Smooth muscle cell (in vitro differentiated cells): Measurements from ENCODE around the gene CIRBP. TPM values are rescaled to one million over a fixed set of nuclear protein-coding genes. Genes with fewer than 3 reads are reported as not detected.
"Not testable (repeated sequence)": the region's sequence is repeated elsewhere in the genome, so short reads cannot be mapped to it uniquely, and the experiment has no call there.

Source experiments
- DNase-seq: peaks from one replicate; lab custom pipeline; 2025; ENCODE audit not compliant: unreplicated experiment; lab: John Stamatoyannopoulos, UW
- H2AFZ ChIP-seq: fragments of 200-600 bp; sonication (generic); 2 replicates; pipeline ENCODE4 v1.6.0; 2016; ENCODE audit warnings: antibody characterized with exemption, low read depth, mild to moderate bottlenecking
- H3F3A ChIP-seq: fragments of 200-600 bp; sonication (generic); 2 replicates; pipeline ENCODE4 v1.6.0; 2017; ENCODE audit warnings: antibody characterized with exemption, low read depth
- H3K27ac ChIP-seq: fragments of 200-600 bp; sonication (generic); 2 replicates; pipeline ENCODE4 v1.5.1; 2016; ENCODE audit warnings: low read depth, mild to moderate bottlenecking
- H3K27me3 ChIP-seq: fragments of 200-600 bp; sonication (generic); 2 replicates; pipeline ENCODE4 v1.6.1; 2016; ENCODE audit warnings: low read depth, mild to moderate bottlenecking
- H3K36me3 ChIP-seq: fragments of 200-600 bp; sonication (generic); 2 replicates; pipeline ENCODE4 v1.5.1; 2016; ENCODE audit warnings: low read depth
- H3K4me1 ChIP-seq: fragments of 200-600 bp; sonication (generic); 2 replicates; pipeline ENCODE4 v1.5.1; 2016; ENCODE audit warnings: low read depth
- H3K4me2 ChIP-seq: fragments of 200-600 bp; sonication (generic); 2 replicates; pipeline ENCODE4 v1.6.0; 2016; ENCODE audit warnings: mild to moderate bottlenecking
- H3K4me3 ChIP-seq: fragments of 200-600 bp; sonication (generic); 2 replicates; pipeline ENCODE4 v1.5.1; 2016; ENCODE audit warnings: mild to moderate bottlenecking
- H3K79me2 ChIP-seq: fragments of 200-600 bp; sonication (generic); 2 replicates; pipeline ENCODE4 v1.6.0; 2016; ENCODE audit warnings: low read depth, mild to moderate bottlenecking
- H3K9ac ChIP-seq: fragments of 200-600 bp; sonication (generic); 2 replicates; pipeline ENCODE4 v1.6.0; 2016; ENCODE audit warnings: low read depth
- H3K9me3 ChIP-seq: fragments of 200-600 bp; sonication (generic); replicated peaks from 2 replicates; pipeline ENCODE4 v1.5.1; 2016; ENCODE audit warnings: low read depth
- H4K20me1 ChIP-seq: fragments of 200-600 bp; sonication (generic); 2 replicates; pipeline ENCODE4 v1.6.0; 2016; ENCODE audit warnings: low read depth
- WGBS: methylation state at CpG from one replicate; pipeline ENCODE4 v1.1.7; 2016; ENCODE audit warnings: low lambda C conversion rate; 5-methylcytosine and 5-hydroxymethylcytosine counted together
- polyA plus RNA-seq: library from polyadenylated mRNA; unstranded; fragments of >200 nt; fragmentation: Nextera tagmentation; extraction: Ambion mirVana; gene quantifications from 2 replicates; pipeline ENCODE4 v1.2.1, GENCODE V29; 2016
- total RNA-seq: library from RNA; depleted of rRNA; stranded (reverse); fragments of >200 nt; gene quantifications from 2 replicates; pipeline ENCODE4 v1.2.3, GENCODE V29; 2014
- TF ChIP-seq, protein P1 (sequence below): fragments of 200-600 bp; sonication (generic); IDR thresholded peaks from 2 replicates; pipeline ENCODE4 v1.5.1; 2017; ENCODE audit warnings: borderline replicate concordance, mild to moderate bottlenecking, antibody characterized with exemption; ENCODE audit not compliant: insufficient read depth, poor library complexity, severe bottlenecking

Gene CIRBP
- total and polyA plus RNA-seq, 2 experiments from 2014 or later: 122 to 215 TPM

DNA sequence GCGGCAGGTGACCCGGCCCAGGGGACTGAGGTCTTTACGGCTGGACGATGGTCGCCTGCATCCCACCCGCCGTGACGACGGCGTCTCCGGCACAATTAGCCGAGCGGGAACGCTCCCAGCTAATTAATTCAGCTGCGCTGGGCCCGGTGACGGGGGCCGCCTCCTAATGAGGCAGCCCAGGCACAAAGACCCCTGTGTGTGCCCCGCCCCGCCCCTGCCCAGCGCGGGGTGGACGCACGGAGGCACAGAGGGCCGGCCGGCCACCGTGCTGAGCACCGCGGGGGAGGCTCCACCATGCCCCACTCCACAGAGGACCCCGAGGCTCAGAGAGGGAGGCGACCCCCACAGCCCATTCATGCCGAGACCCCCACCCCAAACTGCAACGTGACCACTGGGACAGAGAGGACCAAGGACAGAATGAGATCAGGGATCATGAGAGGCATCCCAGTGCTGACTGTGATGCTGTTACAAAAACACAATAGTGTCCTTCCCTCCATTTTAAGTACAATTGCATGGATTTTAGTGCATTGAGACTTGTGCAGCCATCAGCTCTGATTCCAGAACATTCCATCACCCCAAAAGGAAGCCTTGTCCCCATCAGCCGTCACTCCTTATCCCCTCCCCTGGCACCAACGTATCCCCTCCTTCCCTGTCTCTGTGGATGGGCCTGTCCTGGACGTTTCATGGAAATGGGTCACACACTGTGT, 33.6 kb downstream of the CIRBP start:
- TF ChIP-seq, protein P1, sequence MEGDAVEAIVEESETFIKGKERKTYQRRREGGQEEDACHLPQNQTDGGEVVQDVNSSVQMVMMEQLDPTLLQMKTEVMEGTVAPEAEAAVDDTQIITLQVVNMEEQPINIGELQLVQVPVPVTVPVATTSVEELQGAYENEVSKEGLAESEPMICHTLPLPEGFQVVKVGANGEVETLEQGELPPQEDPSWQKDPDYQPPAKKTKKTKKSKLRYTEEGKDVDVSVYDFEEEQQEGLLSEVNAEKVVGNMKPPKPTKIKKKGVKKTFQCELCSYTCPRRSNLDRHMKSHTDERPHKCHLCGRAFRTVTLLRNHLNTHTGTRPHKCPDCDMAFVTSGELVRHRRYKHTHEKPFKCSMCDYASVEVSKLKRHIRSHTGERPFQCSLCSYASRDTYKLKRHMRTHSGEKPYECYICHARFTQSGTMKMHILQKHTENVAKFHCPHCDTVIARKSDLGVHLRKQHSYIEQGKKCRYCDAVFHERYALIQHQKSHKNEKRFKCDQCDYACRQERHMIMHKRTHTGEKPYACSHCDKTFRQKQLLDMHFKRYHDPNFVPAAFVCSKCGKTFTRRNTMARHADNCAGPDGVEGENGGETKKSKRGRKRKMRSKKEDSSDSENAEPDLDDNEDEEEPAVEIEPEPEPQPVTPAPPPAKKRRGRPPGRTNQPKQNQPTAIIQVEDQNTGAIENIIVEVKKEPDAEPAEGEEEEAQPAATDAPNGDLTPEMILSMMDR: no peak
- no peak overlapping the region for H2AFZ ChIP-seq
- WGBS: 92% methylated on average over 36 of the region's 36 CpGs

DNA sequence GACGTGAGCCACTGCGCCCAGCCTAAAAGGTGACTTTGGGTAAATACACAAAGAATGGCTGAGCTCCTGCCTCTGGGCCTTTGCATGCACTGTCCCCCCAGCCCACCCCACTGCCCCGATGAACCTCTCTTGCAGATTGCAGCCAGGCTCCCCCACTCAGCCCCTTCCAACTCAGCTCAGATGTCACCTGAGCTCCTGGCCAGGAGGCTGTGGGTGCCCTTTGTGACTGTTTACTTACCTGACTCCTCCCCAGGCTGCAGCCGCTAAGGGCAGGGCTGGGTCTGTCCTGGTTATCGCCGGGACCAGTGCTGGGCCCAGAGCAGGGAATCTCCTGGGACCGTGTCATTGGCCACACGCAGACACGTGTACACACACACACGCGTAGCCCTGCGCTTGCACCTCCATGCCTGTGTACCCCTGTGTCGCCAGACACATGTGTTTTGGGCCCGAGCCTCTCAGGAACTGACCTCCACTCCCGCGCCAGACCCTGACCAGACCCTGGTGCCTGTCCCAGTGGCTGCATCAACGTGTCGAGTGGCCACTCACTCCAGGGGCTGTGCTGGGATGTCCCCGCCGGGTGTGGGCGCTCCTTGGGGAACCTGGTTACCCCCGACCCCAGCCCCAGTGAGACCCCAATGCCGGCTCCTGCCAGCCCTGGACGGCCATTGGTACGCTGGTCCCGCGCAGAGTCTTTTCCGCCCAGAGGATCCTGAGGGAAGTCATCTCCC, 35.2 kb downstream of the CIRBP start:
- Histone ChIP-seq H3K4me2 (no peak overlapping the region), H3K27me3 (no peaks in the 10 kb centered on the region), H3K9ac (no peak overlapping the region), H3K79me2 (no peaks in the 10 kb centered on the region), H3K4me3 (no peak overlapping the region), H3K9me3 (no peaks in the 10 kb centered on the region), H3K27ac (no peak overlapping the region), H4K20me1 (no peaks in the 10 kb centered on the region), H2AFZ (no peak overlapping the region), H3F3A (no peaks in the 10 kb centered on the region), H3K36me3 (no peaks in the 10 kb centered on the region), H3K4me1 (no peaks in the 10 kb centered on the region)
- no peak for DNase-seq
- WGBS: 95% methylated on average over 23 of the region's 28 CpGs
- TF ChIP-seq, protein P1: no peak

More for the DNA sequence above, 33.6 kb downstream of the CIRBP start:
- DNase-seq: no peak
- Histone ChIP-seq H3K27me3 (no peaks in the 10 kb centered on the region), H3K4me3 (no peak overlapping the region), H3K9ac (no peak overlapping the region), H3K9me3 (no peaks in the 10 kb centered on the region), H3K36me3 (no peaks in the 10 kb centered on the region), H4K20me1 (no peaks in the 10 kb centered on the region), H3K27ac (no peak overlapping the region), H3K79me2 (no peaks in the 10 kb centered on the region), H3K4me1 (no peaks in the 10 kb centered on the region), H3K4me2 (no peak overlapping the region), H3F3A (no peaks in the 10 kb centered on the region)

DNA sequence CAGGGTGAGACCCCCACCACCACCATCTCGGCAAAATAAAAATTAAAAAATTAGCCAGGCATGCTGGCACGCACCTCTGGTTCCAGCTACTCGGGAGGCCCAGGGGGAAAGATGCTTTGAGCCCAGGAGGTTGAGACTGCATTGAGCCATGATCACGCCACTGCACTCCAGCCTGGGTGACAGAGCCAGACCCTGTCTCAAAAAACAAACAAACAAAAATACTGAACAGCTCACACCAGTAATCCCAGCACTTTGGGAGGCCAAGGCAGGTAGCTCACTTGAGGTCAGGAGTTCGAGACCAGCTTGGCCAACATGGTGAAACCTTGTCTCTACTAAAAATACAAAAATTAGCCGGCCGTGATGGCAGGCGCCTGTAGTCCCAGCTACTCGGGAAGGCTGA, 36.2 kb downstream of the CIRBP start:
- not testable (repeated sequence) for H3K4me1 ChIP-seq, H2AFZ ChIP-seq, H4K20me1 ChIP-seq, H3K36me3 ChIP-seq, H3K9ac ChIP-seq, DNase-seq, H3F3A ChIP-seq, H3K27ac ChIP-seq, H3K79me2 ChIP-seq, H3K4me2 ChIP-seq, H3K27me3 ChIP-seq, H3K9me3 ChIP-seq, H3K4me3 ChIP-seq
- 93% methylated on average over 9 of the region's 9 CpGs for WGBS

DNA sequence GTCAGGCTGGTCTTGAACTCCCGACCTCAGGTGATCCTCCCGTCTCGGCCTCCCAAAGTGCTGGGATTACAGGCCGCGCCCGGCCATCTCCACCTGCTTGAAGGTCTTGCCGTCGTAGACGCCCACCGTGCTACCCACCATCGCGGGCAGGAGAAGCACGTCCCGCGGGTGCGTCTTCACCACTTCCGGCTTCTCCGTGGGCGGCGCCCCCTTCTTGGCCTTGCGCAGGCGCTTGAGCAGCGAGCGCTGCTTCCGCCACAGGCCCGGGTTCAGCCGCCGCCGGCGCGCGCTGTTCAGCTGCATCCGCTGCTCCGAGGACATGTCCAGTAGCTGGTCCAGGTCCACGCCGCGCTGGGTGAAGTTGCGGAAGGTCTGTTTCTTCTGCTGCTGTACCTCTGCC, 38.2 kb downstream of the CIRBP start:
- Histone ChIP-seq H3K9me3 (no peaks in the 10 kb centered on the region), H3K79me2 (no peaks in the 10 kb centered on the region), H3K9ac (no peak overlapping the region), H3F3A (no peaks in the 10 kb centered on the region), H3K4me2 (no peak overlapping the region), H3K27ac (no peak overlapping the region), H4K20me1 (no peaks in the 10 kb centered on the region), H3K4me1 (peaks cover 3% of the 10 kb centered on the region), H3K27me3 (no peaks in the 10 kb centered on the region), H3K4me3 (no peak overlapping the region), H2AFZ (no peak overlapping the region), H3K36me3 (no peaks in the 10 kb centered on the region)
- TF ChIP-seq, protein P1: no peak
- 91% methylated on average over 15 of the region's 38 CpGs for WGBS
- DNase-seq: no peak
